OCI-LY7 (cell line): Measurements from ENCODE around the gene RUNDC3A. TPM values are rescaled to one million over a fixed set of nuclear protein-coding genes. Genes with fewer than 3 reads are reported as not detected.
A peak's percentile ranks its signal among the peaks of the same experiment; 100 is the strongest.

Experiments
- BruUV-seq: library from RNA; stranded (reverse); fragments of 400-500 nt; replicated peaks from 2 replicates; lab custom pipeline; 2021; lab: Mats Ljungman, UMichigan
- CTCF ChIA-PET: fragments of 300-600 bp; sonication (Branson Sonifier 250); formaldehyde crosslinking; loops from one replicate; lab custom pipeline; 2022; ENCODE audit warnings: antibody characterized with exemption; ENCODE audit not compliant: unreplicated experiment; lab: Charles Lee
- POLR2A ChIA-PET: fragments of 300-600 bp; sonication (Branson Sonifier 250); formaldehyde crosslinking; loops from one replicate; lab custom pipeline; 2022; ENCODE audit warnings: antibody characterized with exemption; lab: Charles Lee
- DNase-seq: peaks from one replicate; pipeline ENCODE4 v3.0.0-alpha.2; 2015; ENCODE audit warnings: low spot score
- H2AFZ ChIP-seq: fragments of 200-600 bp; sonication (generic), shearing (Covaris generic); 2 replicates; pipeline ENCODE4 v1.6.1; 2014; ENCODE audit warnings: mild to moderate bottlenecking, antibody characterized with exemption, low read length, moderate library complexity
- H3K27ac ChIP-seq: fragments of 200-600 bp; sonication (generic); 2 replicates; pipeline ENCODE4 v1.5.1; 2014; ENCODE audit warnings: mixed run types, low read depth, mild to moderate bottlenecking, moderate library complexity, low read length, inconsistent platforms; ENCODE audit not compliant: poor library complexity, severe bottlenecking
- H3K36me3 ChIP-seq: fragments of 200-600 bp; sonication (generic); 2 replicates; pipeline ENCODE4 v1.6.1; 2014; ENCODE audit warnings: mild to moderate bottlenecking, antibody characterized with exemption, low read length, moderate library complexity, mixed read lengths; ENCODE audit not compliant: insufficient read depth
- H3K4me1 ChIP-seq: fragments of 200-600 bp; sonication (generic); 2 replicates; pipeline ENCODE4 v1.5.1; 2014; ENCODE audit warnings: mild to moderate bottlenecking, low read length; ENCODE audit not compliant: insufficient read depth, poor library complexity, severe bottlenecking
- H3K4me2 ChIP-seq: fragments of 200-600 bp; sonication (generic); 2 replicates; pipeline ENCODE4 v1.6.1; 2014; ENCODE audit warnings: mild to moderate bottlenecking, low read length
- H3K4me3 ChIP-seq: fragments of 200-600 bp; sonication (generic); 2 replicates; pipeline ENCODE4 v1.5.1; 2014; ENCODE audit warnings: mild to moderate bottlenecking, low read depth, low read length; ENCODE audit not compliant: poor library complexity, severe bottlenecking
- H3K79me2 ChIP-seq: fragments of 200-600 bp; sonication (generic); 2 replicates; pipeline ENCODE4 v1.6.1; 2016; ENCODE audit warnings: low read depth, mild to moderate bottlenecking, low read length, moderate library complexity, mixed read lengths; ENCODE audit not compliant: insufficient read depth
- H3K9me2 ChIP-seq: fragments of 200-600 bp; sonication (generic); 2 replicates; pipeline ENCODE4 v1.6.1; 2016; ENCODE audit warnings: mild to moderate bottlenecking, low read length, mixed read lengths; ENCODE audit not compliant: insufficient read depth
- H3K9me3 ChIP-seq: fragments of 200-600 bp; sonication (generic); 2 replicates; pipeline ENCODE4 v1.6.1; 2014; ENCODE audit warnings: mild to moderate bottlenecking, mixed run types, low read length, mixed read lengths
- H4K20me1 ChIP-seq: fragments of 200-600 bp; sonication (generic); 2 replicates; pipeline ENCODE4 v1.6.1; 2014; ENCODE audit warnings: mild to moderate bottlenecking, antibody characterized with exemption, low read length, moderate library complexity, mixed read lengths; ENCODE audit not compliant: insufficient read depth
- EZH2phosphoT487 ChIP-seq: fragments of 200-600 bp; sonication (generic); IDR thresholded peaks from 2 replicates; pipeline ENCODE4 v1.6.1; 2018; ENCODE audit warnings: low read depth, borderline replicate concordance, mild to moderate bottlenecking, mixed run types, antibody characterized with exemption, low read length, moderate library complexity, mixed read lengths
- intact Hi-C: fragments of 100-400 bp; cut with micrococcal nuclease; formaldehyde crosslinking; loops from one replicate; pipeline ENCODE4 v1.10.0; 2022; ENCODE audit not compliant: unreplicated experiment
- total RNA-seq, 2 experiments: library from RNA; depleted of rRNA in 1 of 2; stranded (reverse); fragments of >200 nt in 1 of 2; shearing (Covaris generic) in 1 of 2; gene quantifications; 2 replicates each; pipeline ENCODE4 v1.2.3, GENCODE V29; 2014 to 2022
- TF ChIP-seq, protein P1 (sequence below): fragments of 200-600 bp; sonication (generic); conservative IDR thresholded peaks from 2 replicates; pipeline ENCODE4 v1.5.1; 2014; ENCODE audit warnings: mild to moderate bottlenecking, antibody characterized with exemption, low read length, moderate library complexity, mixed read lengths

The RUNDC3A gene
- total RNA-seq, 2 experiments from 2014 or later = 0.09 TPM; not detected in 1

DNA sequence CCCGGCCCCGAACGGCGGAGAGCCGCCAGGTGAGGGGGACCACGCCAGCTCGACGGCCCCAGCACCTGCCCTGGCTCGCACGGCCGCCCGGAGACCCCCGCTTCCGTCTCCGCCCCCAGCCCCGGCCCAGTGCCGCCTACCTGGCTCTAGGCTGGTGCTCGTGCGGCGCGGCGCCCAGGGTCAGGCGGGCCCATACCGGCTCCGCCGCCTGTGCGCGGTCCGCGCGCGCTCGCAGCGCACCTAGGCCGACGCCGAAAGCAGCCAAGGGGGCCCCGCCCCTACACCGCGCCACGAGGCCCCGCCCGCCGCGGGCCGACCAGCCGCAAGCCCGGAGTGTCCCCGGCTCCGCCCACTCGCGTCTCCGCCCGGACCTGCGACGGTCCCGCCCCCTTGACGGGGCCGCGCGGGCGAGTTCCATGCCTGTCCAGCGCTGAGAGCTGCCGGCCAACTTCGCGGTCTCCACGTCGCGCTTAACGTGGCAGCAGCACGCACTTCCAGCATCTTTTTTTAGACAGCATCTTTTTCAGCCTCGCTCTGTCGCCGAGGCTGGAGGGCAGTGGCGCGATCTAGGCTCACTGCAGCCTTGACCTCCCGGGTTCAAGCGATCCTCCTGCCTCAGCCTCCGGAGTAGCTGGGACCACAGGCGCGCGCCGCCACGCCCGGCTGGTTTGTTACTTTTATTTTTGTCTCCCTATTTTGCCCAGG, 16.3 kb downstream of the RUNDC3A start, which contains the start of gene SLC25A39:
SLC25A39 (minus strand) TSS at position 253 of the 705 bp plus-strand sequence. CDS start 1,261 bp downstream, outside the sequence.
- Histone ChIP-seq H3K4me3 (peak within 1 kb of the TSS; percentile 97), H3K4me1 (peaks cover 34% of the 10 kb centered on the region), H3K27ac (peak within 1 kb of the TSS; percentile 91), H4K20me1 (no peaks in the 10 kb centered on the region), H3K9me3 (no peaks in the 10 kb centered on the region), H3K36me3 (peaks cover 34% of the 10 kb centered on the region), H2AFZ (peak within 1 kb of the TSS; percentile 31; the same call in 1 of the 2 replicates), H3K9me2 (no peaks in the 10 kb centered on the region), H3K79me2 (peaks cover 11% of the 10 kb centered on the region), H3K4me2 (peak within 1 kb of the TSS; percentile 98)
- no peak for TF ChIP-seq EZH2phosphoT487
- TF ChIP-seq, protein P1, sequence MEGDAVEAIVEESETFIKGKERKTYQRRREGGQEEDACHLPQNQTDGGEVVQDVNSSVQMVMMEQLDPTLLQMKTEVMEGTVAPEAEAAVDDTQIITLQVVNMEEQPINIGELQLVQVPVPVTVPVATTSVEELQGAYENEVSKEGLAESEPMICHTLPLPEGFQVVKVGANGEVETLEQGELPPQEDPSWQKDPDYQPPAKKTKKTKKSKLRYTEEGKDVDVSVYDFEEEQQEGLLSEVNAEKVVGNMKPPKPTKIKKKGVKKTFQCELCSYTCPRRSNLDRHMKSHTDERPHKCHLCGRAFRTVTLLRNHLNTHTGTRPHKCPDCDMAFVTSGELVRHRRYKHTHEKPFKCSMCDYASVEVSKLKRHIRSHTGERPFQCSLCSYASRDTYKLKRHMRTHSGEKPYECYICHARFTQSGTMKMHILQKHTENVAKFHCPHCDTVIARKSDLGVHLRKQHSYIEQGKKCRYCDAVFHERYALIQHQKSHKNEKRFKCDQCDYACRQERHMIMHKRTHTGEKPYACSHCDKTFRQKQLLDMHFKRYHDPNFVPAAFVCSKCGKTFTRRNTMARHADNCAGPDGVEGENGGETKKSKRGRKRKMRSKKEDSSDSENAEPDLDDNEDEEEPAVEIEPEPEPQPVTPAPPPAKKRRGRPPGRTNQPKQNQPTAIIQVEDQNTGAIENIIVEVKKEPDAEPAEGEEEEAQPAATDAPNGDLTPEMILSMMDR = no peak
- intact Hi-C loops = loop anchor here (2.0 to 10.0 kb wide), 5 partner anchors 106 to 250 kb away; partner anchors contain the start of genes G6PC3, HDAC5, HROB and UBTF
- DNase-seq = peak; percentile 96
- BruUV-seq = no TSS peak
- CTCF ChIA-PET = no interaction called here
- POLR2A ChIA-PET = interaction anchor here (0.7 kb wide), 1 partner anchor 23 kb away, joined by 3 read pairs; no protein-coding TSS in a partner anchor

DNA sequence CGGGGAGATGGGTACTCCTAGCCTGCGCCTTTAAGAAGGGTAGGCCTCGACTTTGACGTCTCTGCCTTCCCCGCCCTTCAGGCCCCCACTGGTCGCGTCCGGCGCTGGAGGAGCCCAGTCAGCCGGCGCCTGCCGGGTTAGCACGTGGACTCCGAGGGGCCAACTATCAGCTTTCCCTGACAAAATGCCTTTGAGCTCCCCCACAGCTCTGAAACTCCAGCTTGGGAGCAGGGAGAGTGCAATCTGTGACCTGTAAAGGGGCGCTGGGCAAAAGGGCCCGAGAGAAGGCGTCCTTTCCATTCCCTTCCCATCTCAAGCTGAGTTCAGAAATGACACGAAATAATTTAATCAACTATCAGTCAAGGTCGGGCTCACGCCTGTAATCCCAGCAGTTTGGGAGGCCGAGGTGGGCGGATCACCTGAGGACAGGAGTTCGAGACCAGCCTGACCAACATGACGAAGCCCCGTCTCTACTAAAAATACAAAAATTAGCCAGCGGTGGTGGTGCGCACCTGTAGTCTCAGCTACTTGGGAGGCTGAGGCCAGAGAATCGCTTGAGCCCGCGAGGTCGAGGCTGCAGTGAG, 18.6 kb downstream of the RUNDC3A start:
- Histone ChIP-seq H3K27ac (peak overlapping the region; percentile 90), H3K4me2 (peak overlapping the region; percentile 62), H3K4me1 (peaks cover 52% of the 10 kb centered on the region), H3K36me3 (peaks cover 12% of the 10 kb centered on the region), H3K79me2 (peaks cover 11% of the 10 kb centered on the region), H3K4me3 (peak overlapping the region; percentile 44), H2AFZ (no peak overlapping the region), H3K9me3 (no peaks in the 10 kb centered on the region), H3K9me2 (no peaks in the 10 kb centered on the region), H4K20me1 (no peaks in the 10 kb centered on the region)
- ChIA-PET POLR2A (interaction anchor here (0.7 to 1.0 kb wide), 2 partner anchors 31 to 105 kb away, joined by 3 read pairs; no protein-coding TSS in a partner anchor), CTCF (interaction anchor here (1.0 kb wide), 3 partner anchors 21 to 123 kb away, joined by 3 to 4 read pairs (median 3); no protein-coding TSS in a partner anchor)
- TF ChIP-seq EZH2phosphoT487 = no peak
- TF ChIP-seq, protein P1 = no peak
- DNase-seq = peak; percentile 98
- BruUV-seq = no TSS peak
- intact Hi-C loops = loop anchor here (1.0 to 10.0 kb wide), 5 partner anchors 21 to 252 kb away; partner anchors contain the start of genes G6PC3, HDAC5 and HROB
